ENCODE data around the gene PEX11G.
"Not testable (repeated sequence)": the region's sequence is repeated elsewhere in the genome, so short reads cannot be mapped to it uniquely, and the experiment has no call there.

Gene PEX11G

DNA sequence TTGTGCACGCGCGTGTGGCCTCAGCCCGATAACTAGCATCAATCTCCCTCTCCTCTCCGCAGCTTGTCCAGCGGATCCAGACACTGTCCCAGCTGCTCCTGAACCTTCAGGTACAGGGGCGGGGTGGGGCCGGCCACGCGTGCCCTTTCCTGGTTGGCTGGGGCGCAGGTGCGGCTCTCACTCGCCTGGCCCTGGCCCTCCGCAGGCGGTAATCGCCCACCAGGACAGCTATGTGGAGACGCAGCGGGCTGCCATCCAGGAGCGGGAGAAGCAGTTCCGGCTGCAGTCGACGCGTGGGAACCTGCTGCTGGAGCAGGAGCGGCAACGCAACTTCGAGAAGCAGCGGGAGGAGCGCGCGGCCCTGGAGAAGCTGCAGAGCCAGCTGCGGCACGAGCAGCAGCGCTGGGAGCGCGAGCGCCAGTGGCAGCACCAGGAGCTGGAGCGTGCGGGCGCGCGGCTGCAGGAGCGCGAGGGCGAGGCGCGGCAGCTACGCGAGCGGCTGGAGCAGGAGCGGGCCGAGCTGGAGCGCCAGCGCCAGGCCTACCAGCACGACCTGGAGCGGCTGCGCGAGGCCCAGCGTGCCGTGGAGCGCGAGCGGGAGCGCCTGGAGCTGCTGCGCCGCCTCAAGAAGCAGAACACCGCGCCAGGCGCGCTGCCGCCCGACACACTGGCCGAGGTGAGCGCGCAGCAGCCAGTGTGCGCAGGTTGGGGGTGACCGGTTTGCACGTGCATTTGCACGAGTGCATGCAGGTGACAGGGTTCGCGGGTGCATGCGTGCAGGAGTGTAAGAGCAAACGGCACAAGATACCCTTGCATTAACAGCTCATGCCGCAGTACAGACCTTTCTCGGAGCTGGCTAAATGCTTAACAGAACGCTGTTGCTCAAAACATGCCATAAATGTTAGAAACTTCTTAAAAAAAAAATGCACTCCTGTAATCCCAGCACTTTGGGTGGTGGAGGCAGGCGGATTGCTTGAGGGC is 21.5 kb downstream of the PEX11G start:
- no peak for DNase-seq (ENCODE audit: low read depth)

DNA sequence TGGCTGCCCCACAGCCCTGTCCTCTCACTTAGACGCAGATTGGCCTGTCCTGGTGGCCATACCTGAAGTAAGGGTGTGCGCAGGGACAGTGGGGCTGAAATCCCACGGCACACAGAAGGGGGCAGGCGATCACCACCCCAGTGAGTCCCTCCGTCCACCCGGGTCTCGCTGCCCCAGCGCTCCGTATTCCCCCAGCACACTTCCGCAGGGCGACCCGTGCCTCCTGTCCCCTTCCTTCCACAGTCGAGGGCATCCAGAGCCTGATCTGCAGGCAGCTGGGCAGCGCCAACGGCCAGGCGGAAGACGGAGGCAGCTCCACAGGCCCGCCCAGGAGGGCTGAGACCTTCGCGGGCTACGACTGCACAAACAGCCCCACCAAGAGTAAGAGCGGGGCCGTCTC is 25.3 kb downstream of the PEX11G start:
- no peak for DNase-seq (ENCODE audit: low read depth)

DNA sequence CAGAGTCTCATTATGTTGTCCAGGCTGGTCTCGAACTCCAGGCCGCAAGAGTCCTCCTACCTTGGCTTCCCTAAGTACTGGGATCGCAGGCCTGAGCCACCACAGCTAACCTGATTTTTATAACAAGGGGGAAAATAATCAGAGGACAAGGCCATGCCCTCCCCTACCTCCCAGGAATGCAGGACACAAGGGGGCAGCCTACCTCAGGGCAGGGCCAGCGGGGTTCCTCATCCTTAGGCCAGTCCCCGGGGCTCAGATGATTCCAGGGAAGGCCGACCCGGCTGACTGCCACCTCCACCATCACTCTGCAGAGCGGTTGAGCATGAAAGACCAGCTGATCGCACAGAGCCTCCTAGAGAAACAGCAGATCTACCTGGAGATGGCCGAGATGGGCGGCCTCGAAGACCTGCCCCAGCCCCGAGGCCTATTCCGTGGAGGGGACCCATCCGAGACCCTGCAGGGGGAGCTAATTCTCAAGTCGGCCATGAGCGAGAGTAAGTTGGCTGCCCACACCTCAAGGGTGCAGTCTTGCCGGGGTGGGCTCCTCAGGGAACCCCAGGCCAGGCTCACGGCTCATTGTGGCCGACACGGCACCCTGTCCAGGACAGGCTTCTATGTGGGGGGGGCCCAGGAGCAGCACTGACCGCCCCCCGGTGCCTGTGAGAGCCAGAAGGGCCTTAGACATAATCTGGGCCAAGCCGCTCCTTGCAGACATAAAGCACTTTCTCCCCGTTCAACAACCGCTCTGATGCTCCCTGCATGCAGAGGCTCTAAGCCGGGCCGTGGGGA is 26.8 kb downstream of the PEX11G start:
- DNase-seq (ENCODE audit: low read depth), result no peak

DNA sequence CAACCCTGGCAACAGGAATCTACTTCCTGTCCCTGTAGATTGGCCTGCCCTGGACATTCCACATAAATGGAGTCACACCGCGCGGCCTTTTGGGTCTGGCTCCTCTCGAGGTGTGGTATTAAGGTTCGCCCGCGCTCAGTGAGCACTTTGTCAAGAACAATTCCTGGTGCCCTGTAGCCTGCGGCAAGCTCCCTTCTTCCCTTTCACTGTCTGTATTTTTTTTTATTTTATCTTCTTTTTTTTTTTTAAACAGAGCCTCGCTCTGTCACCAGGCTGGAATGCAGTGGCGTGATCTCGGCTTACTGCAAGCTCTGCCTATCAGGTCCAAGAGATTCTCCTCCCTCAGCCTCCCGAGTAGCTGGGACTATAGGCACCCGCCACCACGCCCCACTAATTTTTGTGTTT is 28.3 kb downstream of the PEX11G start:
- DNase-seq (ENCODE audit: low read depth), result no peak

DNA sequence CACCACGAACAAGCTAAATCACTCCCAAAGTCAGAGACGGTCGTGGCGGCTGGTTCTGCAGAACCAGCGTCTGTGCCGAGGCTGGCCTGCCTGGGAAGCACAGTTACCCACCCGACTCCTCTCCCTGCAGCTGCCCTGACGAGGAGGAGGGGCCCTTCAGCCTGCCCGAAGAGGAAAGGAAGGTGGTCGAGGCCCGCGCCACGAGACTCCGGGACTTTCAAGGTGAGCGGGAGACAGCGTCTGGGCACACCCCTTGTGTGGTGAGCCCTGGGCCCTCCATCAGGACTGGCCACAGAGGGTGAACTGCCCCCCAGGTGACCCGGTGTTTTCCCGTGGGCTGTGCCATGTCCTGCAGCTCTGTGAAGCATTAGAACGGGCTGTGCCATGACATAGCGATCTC is 29.1 kb downstream of the PEX11G start:
- no peak for DNase-seq (ENCODE audit: low read depth)

DNA sequence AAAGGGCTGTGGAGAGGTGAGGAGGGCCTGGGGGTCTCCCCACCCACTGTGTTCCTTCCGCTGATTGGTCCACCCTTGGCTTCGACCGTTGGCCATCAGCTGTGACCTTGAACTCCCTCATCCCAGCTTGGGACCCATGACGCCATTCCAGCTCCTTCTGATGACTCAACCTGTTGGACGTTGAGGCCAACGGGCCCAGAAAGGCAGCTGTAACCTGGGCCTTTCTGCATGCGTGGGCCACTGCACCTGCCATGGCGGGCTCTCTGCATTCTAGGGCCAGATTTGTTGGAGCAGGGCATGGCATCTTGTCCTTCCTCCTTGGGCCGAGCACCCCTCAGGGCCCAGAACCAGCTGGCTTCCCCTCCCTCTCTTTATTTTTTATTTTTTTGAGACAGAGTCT is 30.2 kb downstream of the PEX11G start:
- no peak for DNase-seq (ENCODE audit: low read depth)

DNA sequence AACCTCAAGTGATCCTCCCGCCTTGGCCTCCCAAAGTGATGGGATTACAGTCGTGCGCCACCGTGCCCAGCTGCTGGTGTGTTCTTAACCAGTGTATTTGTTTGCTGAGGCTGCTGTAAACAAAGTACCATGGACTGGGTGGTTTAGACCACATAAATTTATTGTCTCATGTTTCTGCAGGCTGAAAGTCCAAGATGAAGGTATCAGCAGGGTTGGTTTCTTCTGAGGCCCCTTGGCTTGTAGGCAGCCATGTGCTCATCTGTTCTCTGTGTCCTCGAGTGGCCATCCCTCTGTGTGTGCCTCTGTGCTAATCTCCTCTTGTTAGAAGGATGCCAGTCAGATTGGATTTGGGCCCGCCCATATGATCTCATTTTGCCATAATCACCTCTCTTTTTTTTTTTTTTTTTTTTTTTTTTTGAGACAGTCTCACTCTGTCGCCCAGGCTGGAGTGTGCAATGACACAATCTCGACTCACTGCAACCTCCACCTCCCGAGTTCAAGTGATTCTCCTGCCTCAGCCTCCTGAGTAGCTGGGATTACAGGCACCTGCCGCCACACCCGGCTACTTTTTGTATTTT is 31.8 kb downstream of the PEX11G start:
- DNase-seq (ENCODE audit: low read depth), result no peak

DNA sequence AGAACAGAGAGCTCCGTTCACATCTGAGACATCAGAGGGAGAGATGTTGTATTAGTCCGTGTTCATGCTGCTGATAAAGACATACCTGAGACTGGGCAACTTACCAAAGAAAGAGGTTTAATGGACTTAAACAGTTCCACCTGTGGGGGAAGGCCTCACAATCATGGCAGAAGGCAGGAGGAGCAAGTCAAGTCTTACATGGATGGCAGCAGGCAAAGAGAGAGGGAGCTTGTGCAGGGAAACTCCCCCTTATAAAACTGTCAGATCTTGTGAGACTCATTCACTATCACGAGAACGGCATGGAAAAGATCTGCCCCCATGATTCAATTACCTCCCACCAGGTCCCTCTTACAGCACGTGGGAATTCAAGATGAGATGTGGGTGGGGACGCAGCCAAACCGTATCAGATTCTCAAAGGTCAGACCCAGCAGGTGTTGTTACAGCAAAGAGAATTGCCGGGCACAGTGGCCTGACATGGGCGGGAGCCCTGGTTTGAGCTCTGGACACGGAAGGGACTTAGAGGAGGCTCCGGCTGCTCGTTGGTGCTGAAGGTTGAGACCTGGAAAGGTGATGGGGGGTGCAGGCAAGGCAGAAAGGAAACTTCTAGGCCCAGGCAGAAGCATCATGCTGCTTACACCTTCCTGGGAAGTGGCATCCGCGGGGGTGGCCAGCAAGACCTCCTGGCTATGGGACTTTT is 33.1 kb downstream of the PEX11G start:
- DNase-seq (ENCODE audit: low read depth), result no peak

DNA sequence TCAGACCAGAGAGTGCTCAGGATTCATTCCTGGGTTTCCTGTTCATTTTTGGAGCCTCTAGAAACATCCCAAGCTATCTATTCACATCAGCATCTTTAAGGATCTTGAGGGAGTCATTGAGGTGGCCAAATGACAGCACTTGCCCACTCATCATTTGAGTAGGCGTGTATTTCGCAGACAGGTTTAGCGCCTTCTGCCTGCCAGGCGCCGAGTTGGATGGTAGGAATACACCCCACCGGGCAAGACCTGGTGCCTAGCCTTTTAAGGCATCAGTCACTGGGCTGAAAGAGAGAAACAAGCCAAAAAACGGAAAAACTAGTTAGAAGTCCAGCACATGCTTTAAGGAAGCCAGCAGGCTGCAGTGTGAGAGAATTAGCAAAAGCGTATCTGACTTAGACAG is 33.8 kb downstream of the PEX11G start:
- DNase-seq (ENCODE audit: low read depth), result no peak

DNA sequence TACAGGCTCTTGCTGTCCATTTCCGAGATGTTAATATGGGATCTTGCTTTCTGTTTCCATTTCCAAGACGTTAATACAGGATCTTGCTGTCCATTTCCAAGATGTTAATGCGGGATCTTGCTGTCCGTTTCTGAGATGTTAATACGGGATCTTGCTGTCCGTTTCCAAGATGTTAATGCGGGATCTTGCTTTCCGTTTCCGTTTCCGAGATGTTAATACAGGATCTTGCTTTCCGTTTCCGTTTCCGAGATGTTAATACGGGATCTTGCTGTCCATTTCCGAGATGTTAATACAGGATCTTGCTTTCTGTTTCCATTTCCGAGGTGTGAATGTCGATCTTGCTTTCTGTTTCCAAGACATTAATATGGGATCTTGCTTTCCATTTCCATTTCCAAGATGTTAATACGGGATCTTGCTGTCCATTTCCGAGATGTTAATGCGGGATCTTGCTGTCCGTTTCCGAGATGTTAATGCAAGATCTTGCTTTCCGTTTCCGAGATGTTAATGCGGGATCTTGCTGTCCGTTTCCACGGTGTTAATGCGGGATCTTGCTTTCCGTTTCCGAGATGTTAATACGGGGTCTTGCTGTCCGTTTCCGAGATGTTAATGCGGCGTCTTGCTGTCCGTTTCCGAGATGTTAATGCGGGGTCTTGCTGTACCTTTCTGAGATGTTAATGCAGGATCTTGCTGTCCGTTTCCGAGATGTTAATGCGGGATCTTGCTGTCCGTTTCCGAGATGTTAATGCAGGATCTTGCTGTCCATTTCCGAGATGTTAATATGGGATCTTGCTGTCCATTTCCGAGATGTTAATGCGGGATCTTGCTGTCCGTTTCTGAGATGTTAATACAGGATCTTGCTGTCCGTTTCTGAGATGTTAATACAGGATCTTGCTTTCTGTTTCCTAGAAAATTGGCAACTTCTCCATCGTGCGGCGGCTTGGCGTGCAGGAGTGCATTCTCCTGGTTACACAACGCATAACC is 38.3 kb downstream of the PEX11G start:
- no peak for DNase-seq (ENCODE audit: low read depth)

DNA sequence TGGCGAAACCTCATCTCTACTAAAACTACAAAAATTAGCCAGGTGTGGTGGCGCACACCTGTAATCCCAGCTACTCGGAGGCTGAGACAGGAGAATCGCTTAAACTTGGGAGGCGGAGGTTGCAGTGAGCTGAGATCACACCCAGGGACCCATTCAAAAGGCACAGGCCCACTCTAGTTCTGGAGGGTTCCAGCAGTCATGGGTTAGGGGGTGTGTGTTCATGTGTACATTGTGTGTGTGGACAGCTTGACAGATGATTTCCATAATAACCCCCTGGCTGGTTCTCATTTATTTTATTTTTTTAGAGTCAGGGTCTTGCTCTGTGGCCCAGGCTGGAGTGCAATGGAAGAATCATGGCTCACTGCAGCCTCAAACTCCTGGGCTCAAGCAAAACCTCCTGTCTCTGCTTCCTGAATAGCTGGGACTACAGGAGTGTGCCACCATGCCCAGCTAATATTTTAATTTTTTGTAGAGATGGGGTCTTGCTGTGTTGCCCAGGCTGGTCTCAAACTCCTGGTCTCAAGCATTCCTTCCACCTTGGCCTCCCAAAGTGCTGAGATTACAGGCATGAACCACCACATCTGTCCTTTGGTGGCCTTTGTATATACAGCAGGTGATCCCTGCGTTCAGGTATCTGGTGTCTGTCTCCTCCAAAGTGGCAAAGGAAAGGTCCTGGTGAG is 39.3 kb downstream of the PEX11G start:
- DNase-seq (ENCODE audit: low read depth), result not testable (repeated sequence)

DNA sequence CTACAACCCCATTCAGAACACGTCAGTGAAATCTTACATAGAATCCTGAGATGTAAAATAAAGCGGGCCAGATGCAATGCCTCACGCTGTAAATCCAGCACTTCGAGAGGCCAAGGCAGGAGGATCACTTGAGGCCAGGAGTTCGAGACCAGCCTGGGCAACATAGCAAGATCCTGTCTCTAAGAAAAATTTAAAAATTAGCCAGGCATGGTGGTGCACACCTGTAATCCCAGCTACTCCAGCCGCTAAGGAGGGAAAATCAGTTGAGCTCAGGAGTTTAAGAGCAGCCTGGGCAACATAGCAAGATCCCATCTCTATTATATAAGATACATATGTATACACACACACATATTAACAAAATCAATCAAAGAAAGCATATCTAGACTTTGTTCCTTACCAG is 41.2 kb downstream of the PEX11G start:
- DNase-seq (ENCODE audit: low read depth), result no peak

DNA sequence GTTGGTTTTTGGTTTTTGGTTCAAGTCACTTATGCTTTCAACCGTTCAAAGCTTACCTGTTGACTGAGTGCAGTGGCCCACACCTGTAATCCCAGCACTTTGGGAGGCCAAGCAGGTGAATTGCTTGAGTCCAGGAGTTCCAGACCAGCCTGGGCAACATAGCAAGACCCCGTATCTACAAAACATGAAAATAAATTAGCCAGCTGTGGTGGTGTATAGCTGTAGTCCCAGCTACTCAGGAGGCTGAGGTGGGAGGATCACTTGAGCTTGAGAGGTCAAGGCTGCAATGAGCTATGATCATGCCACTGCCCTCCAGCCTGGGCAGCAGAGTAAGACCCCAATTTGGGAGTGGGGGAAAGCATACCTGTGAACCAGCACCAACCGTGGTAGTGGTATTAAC is 43.7 kb downstream of the PEX11G start:
- DNase-seq (ENCODE audit: low read depth), result no peak

DNA sequence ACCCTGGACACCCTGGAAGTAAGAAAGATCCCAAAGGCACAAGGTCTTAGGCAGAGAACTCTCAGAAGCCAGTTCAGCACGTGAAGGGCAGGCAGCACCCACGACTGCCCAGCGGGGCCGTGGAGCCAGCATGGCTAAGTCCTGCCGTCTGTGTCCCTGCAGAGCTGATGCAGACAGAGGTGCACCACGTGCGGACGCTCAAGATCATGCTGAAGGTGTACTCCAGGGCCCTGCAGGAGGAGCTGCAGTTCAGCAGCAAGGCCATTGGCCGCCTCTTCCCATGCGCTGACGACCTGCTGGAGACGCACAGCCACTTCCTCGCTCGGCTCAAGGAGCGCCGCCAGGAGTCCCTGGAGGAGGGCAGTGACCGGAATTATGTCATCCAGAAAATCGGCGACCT is 44.8 kb downstream of the PEX11G start:
- no peak for DNase-seq (ENCODE audit: low read depth)

DNA sequence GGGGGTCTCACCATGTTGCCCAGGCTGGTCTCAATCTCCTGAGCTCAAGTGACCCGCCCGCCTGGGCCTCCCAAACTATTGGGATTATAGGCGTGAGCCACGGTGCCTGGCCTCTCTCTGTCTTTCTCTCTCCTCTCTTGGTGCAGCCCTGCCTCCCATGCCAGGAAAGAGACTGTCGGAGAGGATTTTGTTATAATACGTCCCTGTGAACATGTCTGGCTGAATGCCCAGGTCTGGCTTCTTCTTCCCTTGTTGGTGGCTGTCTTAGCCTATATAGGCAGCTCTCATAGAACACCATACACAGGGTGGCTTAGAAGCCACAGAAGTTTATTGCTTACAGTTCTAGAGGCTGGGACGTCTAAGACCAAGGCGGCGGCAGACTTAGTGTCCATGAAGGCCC is 46.4 kb downstream of the PEX11G start:
- DNase-seq (ENCODE audit: low read depth), result no peak

DNA sequence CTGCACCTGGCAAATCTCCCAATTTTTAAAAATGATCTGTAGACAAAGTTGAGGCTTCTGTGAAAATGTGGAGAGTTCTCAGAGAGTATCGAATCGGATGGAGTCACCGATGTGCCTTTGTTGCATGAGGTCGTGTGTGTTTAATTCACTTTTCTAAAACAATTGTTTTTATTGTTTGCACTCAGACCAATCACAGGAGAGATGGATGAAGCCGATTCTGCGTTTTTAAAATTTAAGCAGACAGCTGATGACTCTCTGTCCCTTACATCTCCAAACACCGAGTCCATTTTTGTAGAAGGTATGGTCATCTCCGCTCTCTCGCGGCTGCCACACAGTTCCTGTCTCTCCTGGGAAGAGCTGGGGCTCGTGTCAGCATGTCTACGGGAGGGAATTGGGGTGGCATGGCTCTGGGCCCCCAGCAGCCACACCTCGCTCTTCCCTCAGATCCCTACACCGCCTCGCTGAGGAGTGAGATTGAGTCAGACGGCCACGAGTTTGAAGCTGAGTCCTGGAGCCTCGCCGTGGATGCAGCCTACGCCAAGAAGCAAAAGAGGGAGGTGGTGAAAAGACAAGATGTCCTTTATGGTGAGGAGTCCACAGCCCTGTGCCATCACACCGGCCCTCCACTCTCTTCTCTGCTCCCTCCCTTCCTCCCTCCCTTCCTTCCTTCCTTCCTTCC is 47.2 kb downstream of the PEX11G start:
- no peak for DNase-seq (ENCODE audit: low read depth)

DNA sequence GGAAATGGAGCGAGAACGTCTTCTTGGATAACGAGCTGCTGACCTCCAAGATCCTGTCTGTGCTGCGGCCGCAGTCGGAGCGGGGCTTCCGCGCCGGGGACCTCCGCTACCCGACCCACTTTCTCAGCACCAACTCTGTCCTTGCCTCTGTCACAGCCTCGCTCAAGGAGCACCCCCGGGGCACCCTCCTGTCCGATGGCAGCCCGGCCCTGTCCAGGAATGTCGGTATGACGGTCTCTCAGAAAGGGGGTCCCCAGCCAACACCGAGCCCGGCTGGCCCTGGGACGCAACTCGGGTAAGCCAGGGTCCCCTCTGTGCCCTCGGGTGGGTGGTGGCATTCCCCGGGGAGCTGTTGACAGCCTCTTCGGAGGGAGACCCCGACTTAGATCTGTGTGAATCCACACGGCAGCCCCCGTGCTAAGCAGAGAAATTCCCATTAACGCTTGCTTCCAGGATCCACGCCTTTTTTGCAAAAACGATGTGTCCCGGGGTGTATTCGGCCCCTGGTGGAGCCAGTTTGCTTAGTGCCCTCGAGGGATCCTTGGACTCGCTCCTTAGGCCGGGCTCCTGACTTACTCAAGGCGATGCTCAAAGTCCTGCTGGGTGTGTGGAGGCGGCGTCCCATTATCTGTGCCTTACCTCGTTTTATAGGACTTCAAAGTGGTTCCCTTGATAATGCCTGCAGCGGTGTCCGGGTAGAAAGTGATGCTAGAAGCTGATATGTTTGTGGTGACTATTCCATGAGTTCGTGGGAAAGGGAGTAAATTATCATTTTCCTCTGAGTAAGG is 48.5 kb downstream of the PEX11G start:
- DNase-seq (ENCODE audit: low read depth), result no peak

DNA sequence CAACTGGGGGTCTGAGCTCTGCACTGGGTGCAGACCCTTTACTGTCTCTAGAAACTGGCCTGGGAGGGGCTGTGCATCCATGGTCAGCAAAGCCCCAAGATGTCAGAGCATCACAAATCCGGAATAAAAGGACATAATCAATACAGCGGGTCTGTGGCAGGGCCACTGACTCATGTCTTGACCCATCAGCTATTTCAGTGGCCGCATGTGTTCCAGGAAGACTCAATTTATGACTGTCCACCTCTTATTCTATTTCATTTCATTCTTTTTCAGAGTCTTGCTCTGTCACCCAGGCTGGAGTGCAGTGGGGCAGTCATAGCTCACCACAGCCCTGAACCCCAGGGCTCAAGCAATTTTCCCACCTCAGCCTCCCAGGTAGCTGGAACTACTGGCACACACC is 53.2 kb downstream of the PEX11G start:
- no peak for DNase-seq (ENCODE audit: low read depth)

DNA sequence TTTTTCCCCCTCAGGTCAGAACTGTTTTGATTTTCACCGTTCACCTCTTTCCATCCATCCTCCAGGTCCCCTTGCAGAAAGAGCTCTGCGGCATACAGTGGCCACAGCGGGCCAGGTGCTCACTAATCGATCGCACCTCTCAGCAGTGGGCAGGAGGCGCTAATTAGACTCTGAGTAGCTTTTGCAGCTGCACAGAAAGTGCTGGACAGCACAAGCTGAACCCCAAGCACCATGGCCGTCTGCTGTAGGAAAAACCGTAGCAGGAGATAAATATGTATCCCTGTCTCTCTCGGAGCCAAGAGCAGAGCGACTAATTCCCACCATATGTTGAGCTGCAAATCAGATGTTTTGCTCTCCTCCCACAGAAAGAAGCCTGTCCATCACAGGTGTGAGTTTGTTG is 54.4 kb downstream of the PEX11G start:
- DNase-seq (ENCODE audit: low read depth), result no peak

All from GM04504 (cell line).